Ishikawa (cell line): ENCODE data around the gene ERCC3.

Experiments used
- EGR1 ChIP-seq: IDR thresholded peaks from 2 replicates; pipeline ENCODE4 v1.6.1; 2012
- EP300 ChIP-seq: IDR thresholded peaks from 2 replicates; pipeline ENCODE4 v1.6.1; 2012; ENCODE audit warnings: borderline replicate concordance
- FOXM1 ChIP-seq: IDR thresholded peaks from 2 replicates; pipeline ENCODE4 v1.6.1; 2012; ENCODE audit warnings: low read depth, borderline replicate concordance
- MAX ChIP-seq: IDR thresholded peaks from 2 replicates; pipeline ENCODE4 v1.6.1; 2012
- NFIC ChIP-seq: IDR thresholded peaks from 2 replicates; pipeline ENCODE4 v1.6.1; 2012
- RAD21 ChIP-seq: IDR thresholded peaks from 2 replicates; pipeline ENCODE4 v1.6.1; 2012; ENCODE audit warnings: low read depth
- REST ChIP-seq: IDR thresholded peaks from 2 replicates; pipeline ENCODE4 v1.6.1; 2012; ENCODE audit warnings: low read depth, mild to moderate bottlenecking
- TAF1 ChIP-seq: IDR thresholded peaks from 2 replicates; pipeline ENCODE4 v1.6.1; 2012; ENCODE audit warnings: low read depth, mild to moderate bottlenecking
- TCF12 ChIP-seq: IDR thresholded peaks from 2 replicates; pipeline ENCODE4 v1.6.1; 2012; ENCODE audit warnings: low read depth
- TEAD4 ChIP-seq: IDR thresholded peaks from 2 replicates; pipeline ENCODE4 v1.6.1; 2012
- USF1 ChIP-seq: IDR thresholded peaks from 2 replicates; pipeline ENCODE4 v1.6.1; 2012
- YY1 ChIP-seq: IDR thresholded peaks from 2 replicates; pipeline ENCODE4 v1.6.1; 2012; ENCODE audit warnings: low read depth
- ZBTB7A ChIP-seq: IDR thresholded peaks from 2 replicates; pipeline ENCODE4 v1.6.1; 2012; ENCODE audit warnings: low read depth

Gene ERCC3

GRCh38 chr2:127217470-127218325 lies 76.2 kb downstream of the ERCC3 start:
- no peak for TF ChIP-seq TAF1
- no peak for TF ChIP-seq TEAD4

- TF ChIP-seq EP300 (no peak), USF1 (no peak), TCF12 (no peak), FOXM1 (no peak), YY1 (no peak), MAX (no peak), REST (no peak), TEAD4 (no peak), TAF1 (no peak), RAD21 (no peak)
These were observed 77.4 kb downstream of the ERCC3 start for GRCh38 chr2:127216593-127216992.

GRCh38 chr2:127216095-127216494 lies 77.8 kb downstream of the ERCC3 start:
- TF ChIP-seq MAX: no peak

GRCh38 chr2:127208313-127208712 lies 85.6 kb downstream of the ERCC3 start:
- peak; percentile 67 for TF ChIP-seq TEAD4
- TF ChIP-seq REST: no peak
- TF ChIP-seq ZBTB7A: no peak
- TF ChIP-seq USF1: no peak
- peak; percentile 49 for TF ChIP-seq NFIC
- peak; percentile 25; the same call in 1 of the 2 replicates for TF ChIP-seq EP300
- peak; percentile 80; the same call in 1 of the 2 replicates for TF ChIP-seq TCF12
- TF ChIP-seq RAD21: 0 out of 2 replicates have a peak, but pooled peaks have one; percentile 11
- no peak for TF ChIP-seq EGR1
